NCI-H1694 (cell line): ENCODE data around the gene ZNHIT2.
"Not testable (repeated sequence)": the region's sequence is repeated elsewhere in the genome, so short reads cannot be mapped to it uniquely, and the experiment has no call there.

Experiments
- DNase-seq: peaks from one replicate; lab custom pipeline; 2025; lab: John Stamatoyannopoulos, UW

The ZNHIT2 gene

GRCh38 chr11:65119670-65119995, 2.1 kb upstream of the ZNHIT2 start:
- no peak for DNase-seq

GRCh38 chr11:65118891-65119669, 1.6 kb upstream of the ZNHIT2 start:
- not testable (repeated sequence) for DNase-seq

GRCh38 chr11:65118097-65118837, 766 bp upstream of the ZNHIT2 start:
- DNase-seq: no peak

- no peak for DNase-seq
These were observed 913 bp downstream of the ZNHIT2 start for GRCh38 chr11:65116370-65117205.

GRCh38 chr11:65115361-65116082, 2.0 kb downstream of the ZNHIT2 start:
- DNase-seq: no peak

GRCh38 chr11:65114538-65115171, 2.8 kb downstream of the ZNHIT2 start:
- no peak for DNase-seq

- DNase-seq: no peak
These were observed 3.7 kb downstream of the ZNHIT2 start for GRCh38 chr11:65113839-65114238.

- no peak for DNase-seq
These were observed 4.1 kb downstream of the ZNHIT2 start for GRCh38 chr11:65113361-65113756.

- DNase-seq: peak; percentile 29
These were observed 4.7 kb downstream of the ZNHIT2 start for GRCh38 chr11:65112546-65113360.

- peak; percentile 73 for DNase-seq
These were observed 5.6 kb downstream of the ZNHIT2 start, which contains the start of gene TM7SF2 for GRCh38 chr11:65111744-65112545. Gene TM7SF2, plus strand, starts transcription at chr11:65111872. Its CDS starts 144 bp downstream, at chr11:65112016.

- no peak for DNase-seq
These were observed 6.2 kb downstream of the ZNHIT2 start for GRCh38 chr11:65111159-65111743.

GRCh38 chr11:65110354-65110861, 7.1 kb downstream of the ZNHIT2 start:
- peak; percentile 78 for DNase-seq

GRCh38 chr11:65109231-65110198, 8.0 kb downstream of the ZNHIT2 start:
- DNase-seq: no peak

- no peak for DNase-seq
These were observed 8.9 kb downstream of the ZNHIT2 start for GRCh38 chr11:65108469-65109123.

GRCh38 chr11:65107751-65108468, 9.6 kb downstream of the ZNHIT2 start:
- no peak for DNase-seq

- no peak for DNase-seq
These were observed 10.4 kb downstream of the ZNHIT2 start for GRCh38 chr11:65107078-65107477.

- DNase-seq: no peak
These were observed 12.9 kb downstream of the ZNHIT2 start for GRCh38 chr11:65104628-65105027.
